ENCODE measurements around the gene NELFCD. TPM values are rescaled to one million over a fixed set of nuclear protein-coding genes. Genes with fewer than 3 reads are reported as not detected.
A peak's percentile ranks its signal among the peaks of the same experiment; 100 is the strongest.

The NELFCD gene
- total RNA-seq, 1 donor from 2014 or later: 111 TPM

DNA sequence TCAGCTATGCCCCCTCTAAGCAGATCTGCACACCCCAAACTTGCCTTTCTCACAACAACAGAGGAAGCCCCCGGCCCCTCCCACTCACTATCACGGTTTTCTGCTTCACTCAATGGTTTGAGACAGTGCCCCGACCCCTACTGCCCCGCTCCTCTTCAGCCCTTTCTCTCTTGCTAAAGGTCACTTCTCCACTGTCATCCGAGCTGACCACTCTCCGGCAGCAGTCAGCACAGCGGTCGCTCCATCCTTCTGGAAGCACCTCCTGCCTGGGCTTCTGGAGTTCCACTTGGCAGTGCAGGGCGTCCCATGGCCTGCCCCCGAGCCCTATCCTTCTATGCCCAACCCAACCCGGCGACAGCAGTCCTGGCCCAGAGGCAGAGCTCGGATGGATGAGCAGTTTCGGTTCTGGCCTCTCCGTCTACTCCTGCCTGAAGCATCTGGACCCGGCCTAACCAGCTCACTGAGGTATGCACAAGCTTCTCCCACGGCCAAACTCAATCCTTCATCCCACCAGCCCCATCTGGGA, 21.9 kb downstream of the NELFCD start:
- Mint-ChIP-seq H3K27ac (no peak overlapping the region), H3K9me3 (no peaks in the 10 kb centered on the region), H3K4me3 (ENCODE audit: low read depth) (no peak overlapping the region), H3K4me1 (ENCODE audit: low read depth) (peaks cover 30% of the 10 kb centered on the region), H3K27me3 (ENCODE audit: low read depth) (no peaks in the 10 kb centered on the region), H3K36me3 (ENCODE audit: low read depth) (peaks cover 38% of the 10 kb centered on the region)
- DNase-seq (ENCODE audit: low spot score): no peak
- intact Hi-C loops (cut with micrococcal nuclease): no loop called here

DNA sequence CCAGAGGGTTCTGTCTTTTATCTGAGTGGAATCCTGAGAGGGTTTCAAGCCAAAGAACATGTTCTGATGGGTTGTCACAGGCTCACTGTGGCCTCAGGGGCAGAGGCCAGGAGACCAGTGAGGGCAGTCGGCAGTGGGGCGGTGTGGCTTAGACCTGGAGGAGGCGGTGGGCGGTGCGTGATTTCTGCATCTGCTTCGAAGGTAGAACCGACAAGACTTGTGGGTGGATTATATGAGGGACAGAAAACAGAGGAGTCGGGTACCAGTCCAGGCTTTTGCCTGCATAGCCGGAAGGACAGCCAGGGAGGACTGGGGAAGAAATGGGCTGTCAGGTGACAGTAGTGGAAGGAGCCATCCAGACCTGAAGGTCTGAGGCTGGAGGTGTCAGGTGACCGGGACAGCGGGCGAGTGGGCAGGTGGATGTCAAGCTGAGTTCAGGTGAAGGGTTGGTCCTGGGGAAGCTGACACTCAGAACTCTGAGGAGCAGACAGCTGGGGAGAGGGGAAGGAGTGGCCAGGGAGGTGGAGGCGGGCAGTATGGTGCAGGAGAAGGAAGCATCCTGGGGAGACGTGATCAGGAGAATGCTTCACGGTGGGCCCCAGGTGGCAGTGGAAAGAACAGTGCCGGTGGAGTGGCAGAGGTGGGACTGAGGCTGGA, 22.9 kb downstream of the NELFCD start:
- peak overlapping the region; percentile 80 for H3K4me3 Mint-ChIP-seq (ENCODE audit: low read depth)
- DNase-seq (ENCODE audit: low spot score): no peak
- intact Hi-C loops (cut with micrococcal nuclease): loop anchor here (2.0 kb wide), 1 partner anchor 17 kb away; no protein-coding TSS in a partner anchor

DNA sequence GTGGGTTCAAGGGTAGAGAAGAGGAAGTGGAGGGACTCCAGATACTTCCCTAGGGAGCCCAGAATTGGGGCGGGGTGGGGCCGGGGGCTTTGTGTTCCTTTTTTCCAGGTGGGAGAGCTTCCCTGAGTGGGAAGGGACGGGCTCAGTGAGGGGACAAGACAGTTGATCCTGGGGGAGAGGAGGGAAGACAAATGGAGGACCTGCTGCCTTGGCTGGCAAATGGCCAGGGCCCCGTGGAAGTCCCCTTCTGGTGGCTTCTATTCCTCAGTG, 23.4 kb downstream of the NELFCD start:
- no peaks in the 10 kb centered on the region for H3K27me3 Mint-ChIP-seq (ENCODE audit: low read depth)
- H3K4me1 Mint-ChIP-seq (ENCODE audit: low read depth): peaks cover 30% of the 10 kb centered on the region
- H3K36me3 Mint-ChIP-seq (ENCODE audit: low read depth): peaks cover 35% of the 10 kb centered on the region
- H3K27ac Mint-ChIP-seq: peak overlapping the region; percentile 93
- intact Hi-C loops (cut with micrococcal nuclease): loop anchor here (2.0 kb wide), 1 partner anchor 18 kb away; no protein-coding TSS in a partner anchor
- H3K9me3 Mint-ChIP-seq: no peaks in the 10 kb centered on the region
- DNase-seq (ENCODE audit: low spot score): no peak
- H3K4me3 Mint-ChIP-seq (ENCODE audit: low read depth): peak overlapping the region; percentile 80

More for the DNA sequence above, 22.9 kb downstream of the NELFCD start:
- peak overlapping the region; percentile 93 for H3K27ac Mint-ChIP-seq
- H3K36me3 Mint-ChIP-seq (ENCODE audit: low read depth): peaks cover 35% of the 10 kb centered on the region
- no peaks in the 10 kb centered on the region for H3K27me3 Mint-ChIP-seq (ENCODE audit: low read depth)
- H3K9me3 Mint-ChIP-seq: no peaks in the 10 kb centered on the region
- peaks cover 30% of the 10 kb centered on the region for H3K4me1 Mint-ChIP-seq (ENCODE audit: low read depth)

DNA sequence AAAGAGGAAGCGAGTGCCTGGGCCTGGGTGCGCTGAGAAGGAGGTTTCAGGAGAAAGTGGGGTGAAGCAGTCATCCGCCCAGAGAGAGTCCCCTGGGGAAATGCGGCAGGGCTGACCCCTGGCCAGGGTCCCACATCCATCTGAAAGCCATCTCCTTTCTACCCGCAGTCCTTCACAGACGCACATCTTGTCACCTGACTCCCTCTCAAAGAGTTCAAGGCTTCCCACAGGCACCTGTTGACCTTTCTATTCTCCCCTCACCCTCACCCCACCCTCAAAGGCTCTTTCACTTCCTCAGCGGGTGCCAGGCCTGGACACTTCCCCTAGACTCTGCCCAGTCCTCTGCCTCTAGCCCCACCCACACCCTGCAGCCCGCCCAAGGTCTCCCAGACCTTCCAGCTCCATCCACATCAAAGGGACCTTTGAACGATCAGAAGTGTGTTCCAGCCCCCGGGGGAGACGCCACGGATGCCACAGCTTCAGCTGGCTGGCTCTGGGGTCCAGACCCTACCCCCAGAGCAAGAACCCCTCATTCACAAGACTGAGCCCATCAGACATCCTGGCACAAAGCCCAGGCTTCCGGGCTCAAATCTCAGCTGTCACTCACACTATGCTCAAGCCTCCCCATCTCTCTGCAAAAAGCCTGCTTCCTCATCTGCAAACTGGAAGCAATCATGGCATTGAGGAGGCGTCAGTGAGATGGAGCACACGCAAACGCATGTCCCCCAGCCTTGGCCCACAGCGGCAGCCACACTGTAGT, 23.9 kb downstream of the NELFCD start:
- Mint-ChIP-seq H3K27ac (peak overlapping the region; percentile 93), H3K36me3 (ENCODE audit: low read depth) (peaks cover 35% of the 10 kb centered on the region), H3K4me1 (ENCODE audit: low read depth) (peaks cover 32% of the 10 kb centered on the region), H3K9me3 (no peaks in the 10 kb centered on the region), H3K4me3 (ENCODE audit: low read depth) (peak overlapping the region; percentile 80), H3K27me3 (ENCODE audit: low read depth) (no peaks in the 10 kb centered on the region)
- intact Hi-C loops (cut with micrococcal nuclease): loop anchor here (2.0 to 5.0 kb wide), 2 partner anchors 18 to 37 kb away; partner anchors contain the start of gene PRELID3B
- no peak for DNase-seq (ENCODE audit: low spot score)

DNA sequence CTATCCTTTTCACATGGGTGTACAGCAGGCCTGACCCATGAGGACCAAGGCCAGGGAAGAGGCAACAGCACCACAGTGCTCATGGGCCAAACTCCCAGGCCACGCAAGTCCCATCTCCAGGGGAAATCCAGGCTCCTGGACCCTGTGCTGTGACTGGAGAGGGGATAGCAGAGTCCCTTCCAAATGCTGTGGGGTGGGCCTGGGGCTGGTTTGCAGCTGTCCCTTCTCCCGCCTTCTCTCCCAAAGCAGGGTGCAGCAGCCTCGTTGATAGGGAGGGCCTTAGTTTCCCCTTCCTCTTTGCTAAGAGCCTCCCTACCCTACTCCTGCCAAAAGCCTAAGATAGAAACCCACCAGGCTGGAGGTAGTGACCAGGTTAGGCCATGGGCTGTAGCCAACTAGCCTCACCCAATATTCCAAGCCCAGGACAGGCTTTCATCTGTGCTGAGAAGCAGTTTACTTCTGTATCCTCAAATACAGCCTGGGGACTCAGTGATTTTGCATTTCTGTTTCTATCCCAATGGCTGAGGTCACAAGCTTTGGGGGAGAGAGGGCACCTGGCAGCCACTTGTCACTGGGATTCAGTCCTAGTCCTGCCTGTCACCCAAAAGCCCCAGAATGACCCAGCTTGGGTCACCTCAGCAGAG, 24.6 kb downstream of the NELFCD start:
- DNase-seq (ENCODE audit: low spot score): no peak
- H3K27me3 Mint-ChIP-seq (ENCODE audit: low read depth): no peaks in the 10 kb centered on the region
- H3K4me1 Mint-ChIP-seq (ENCODE audit: low read depth): peaks cover 35% of the 10 kb centered on the region
- peak overlapping the region; percentile 93 for H3K27ac Mint-ChIP-seq
- peak overlapping the region; percentile 80 for H3K4me3 Mint-ChIP-seq (ENCODE audit: low read depth)
- H3K9me3 Mint-ChIP-seq: no peaks in the 10 kb centered on the region
- H3K36me3 Mint-ChIP-seq (ENCODE audit: low read depth): peaks cover 32% of the 10 kb centered on the region
- intact Hi-C loops (cut with micrococcal nuclease): loop anchor here (2.0 to 5.0 kb wide), 2 partner anchors 19 to 37 kb away; partner anchors contain the start of gene PRELID3B

DNA sequence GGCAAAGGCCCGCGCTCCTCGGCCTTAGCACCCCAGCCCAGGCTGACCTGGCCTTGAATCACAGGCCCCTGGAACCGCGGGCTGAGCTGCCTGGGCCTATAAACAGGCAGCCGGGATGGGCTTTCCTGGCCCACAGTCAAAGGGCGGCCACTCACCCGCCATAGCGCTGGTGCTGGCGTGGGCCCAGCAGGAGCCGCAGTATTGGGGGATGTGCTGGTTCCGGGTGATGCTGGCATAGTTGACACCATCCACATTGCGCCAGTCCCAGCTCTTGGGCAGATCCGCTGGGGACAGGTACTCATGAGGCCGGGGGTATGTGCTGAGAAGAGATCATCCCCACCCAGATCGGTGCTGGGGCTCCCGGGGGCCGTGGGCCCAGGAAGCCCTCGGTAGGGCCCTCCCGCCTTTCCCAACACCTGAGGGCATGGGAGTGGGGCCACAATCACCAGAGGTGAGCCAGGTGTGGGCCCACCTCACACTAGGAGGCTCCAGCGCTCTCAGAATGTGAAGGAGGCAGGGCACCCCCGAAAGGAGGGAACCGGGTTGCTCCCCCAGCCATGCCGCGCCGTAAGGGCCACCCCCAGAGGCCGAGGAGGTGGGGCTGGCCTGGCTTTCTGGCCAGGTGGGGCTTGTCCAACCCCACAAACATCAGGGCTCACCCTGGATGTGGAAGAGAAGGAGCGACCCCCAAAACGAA, 25.3 kb downstream of the NELFCD start:
- Mint-ChIP-seq H3K27ac (peak overlapping the region; percentile 93), H3K9me3 (no peaks in the 10 kb centered on the region), H3K36me3 (ENCODE audit: low read depth) (peaks cover 32% of the 10 kb centered on the region), H3K4me1 (ENCODE audit: low read depth) (peaks cover 35% of the 10 kb centered on the region), H3K4me3 (ENCODE audit: low read depth) (peak overlapping the region; percentile 80), H3K27me3 (ENCODE audit: low read depth) (no peaks in the 10 kb centered on the region)
- DNase-seq (ENCODE audit: low spot score): no peak
- intact Hi-C loops (cut with micrococcal nuclease): loop anchor here (5.0 kb wide), 1 partner anchor 36 kb away; the partner anchor contains the start of gene PRELID3B

DNA sequence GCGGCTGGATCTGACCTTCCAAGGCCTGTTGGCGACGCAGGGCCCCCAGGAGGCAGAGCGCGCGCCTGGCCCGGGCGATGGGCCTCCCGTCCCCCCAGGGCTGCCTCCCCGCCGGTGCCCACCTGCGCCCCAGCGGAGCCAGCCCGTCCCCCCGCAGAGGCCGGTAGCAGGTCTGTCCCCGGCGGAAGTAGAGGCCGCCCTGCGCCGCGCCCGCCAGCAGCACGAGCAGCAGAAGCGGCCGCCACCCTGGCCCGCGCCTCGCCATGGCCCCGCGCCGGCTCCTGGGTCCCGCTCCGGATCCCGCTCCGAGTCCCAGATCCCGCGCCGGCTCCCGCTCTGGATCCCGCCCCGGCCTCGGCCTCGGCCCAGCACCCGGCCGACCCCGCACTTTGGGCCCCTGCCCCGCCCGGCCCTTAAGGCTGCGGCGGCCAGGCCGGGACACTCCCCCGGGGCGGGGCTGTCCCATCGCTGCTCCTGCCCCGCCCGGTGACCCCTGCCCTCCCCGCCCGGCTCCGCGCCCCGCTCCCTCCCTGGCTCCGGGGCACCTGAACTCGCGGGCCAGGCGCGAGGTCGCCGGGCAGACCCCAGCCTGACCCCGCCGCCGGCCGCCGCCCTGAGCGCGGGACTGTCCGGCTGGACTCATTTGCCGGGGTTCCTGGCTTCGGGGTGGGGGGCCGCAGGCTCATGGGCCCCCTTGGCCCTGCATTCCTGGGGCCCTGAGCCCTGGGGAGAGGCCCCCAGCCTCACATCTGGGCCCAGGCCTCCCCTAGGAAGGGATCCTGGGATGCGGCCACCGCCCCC, 26.0 kb downstream of the NELFCD start, which contains the start of gene CTSZ:
Gene CTSZ, minus strand, starts transcription at position 391 of the 801 bp plus-strand sequence. Its CDS starts 126 bp downstream, at position 265.
- Mint-ChIP-seq H3K9me3 (no peaks in the 10 kb centered on the region), H3K27ac (peak within 1 kb of the TSS; percentile 93), H3K27me3 (ENCODE audit: low read depth) (no peaks in the 10 kb centered on the region), H3K36me3 (ENCODE audit: low read depth) (peaks cover 27% of the 10 kb centered on the region), H3K4me1 (ENCODE audit: low read depth) (peaks cover 43% of the 10 kb centered on the region), H3K4me3 (ENCODE audit: low read depth) (peak within 1 kb of the TSS; percentile 81)
- peak; percentile 39 for DNase-seq (ENCODE audit: low spot score)
- intact Hi-C loops (cut with micrococcal nuclease): loop anchor here (5.0 kb wide), 1 partner anchor 35 kb away; the partner anchor contains the start of gene PRELID3B

DNA sequence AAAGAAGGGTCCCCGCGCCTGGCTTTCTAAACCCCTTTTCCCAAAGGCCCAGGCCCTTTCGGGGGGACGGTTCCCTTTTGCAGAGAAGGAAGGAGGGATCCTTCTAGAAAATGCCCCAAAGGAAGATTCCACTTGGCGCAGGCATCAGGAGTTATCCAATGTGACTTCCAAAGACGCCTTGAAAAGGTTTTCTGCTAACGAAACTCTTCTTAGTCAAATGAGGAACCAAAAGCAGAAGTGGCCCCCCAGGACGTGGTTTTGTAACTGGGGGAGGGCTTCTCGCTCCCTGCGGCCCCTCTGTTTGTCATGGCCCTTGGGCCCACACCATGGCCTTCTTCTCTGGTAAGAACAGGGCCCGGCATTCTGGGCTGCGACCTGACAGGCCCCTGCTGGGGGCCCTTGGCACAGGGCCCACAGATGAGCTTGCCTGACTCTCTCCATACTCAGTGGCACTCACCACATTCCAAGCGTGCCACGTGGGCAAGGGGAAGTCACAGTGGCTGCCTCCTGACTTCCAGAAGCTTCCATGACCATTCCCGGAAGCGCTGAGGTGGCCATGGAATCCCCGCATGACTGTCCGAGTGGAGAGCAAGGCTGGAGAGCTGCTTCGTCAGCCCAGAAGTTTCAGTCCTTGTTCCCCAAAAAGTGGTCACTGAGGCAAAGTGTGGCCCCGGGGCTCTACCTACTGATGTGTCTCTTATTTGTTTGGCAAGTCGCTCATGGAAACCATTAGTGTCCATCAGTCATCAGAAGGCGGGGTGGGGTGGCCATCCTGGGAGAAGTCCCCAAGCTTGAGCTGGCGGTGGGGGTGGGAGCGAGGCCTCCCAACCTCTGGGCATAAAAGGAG, 26.8 kb downstream of the NELFCD start:
- Mint-ChIP-seq H3K4me3 (ENCODE audit: low read depth) (peak overlapping the region; percentile 81), H3K4me1 (ENCODE audit: low read depth) (peaks cover 49% of the 10 kb centered on the region), H3K27ac (peak overlapping the region; percentile 79), H3K36me3 (ENCODE audit: low read depth) (peaks cover 20% of the 10 kb centered on the region), H3K27me3 (ENCODE audit: low read depth) (no peaks in the 10 kb centered on the region), H3K9me3 (no peaks in the 10 kb centered on the region)
- intact Hi-C loops (cut with micrococcal nuclease): loop anchor here (5.0 kb wide), 1 partner anchor 34 kb away; the partner anchor contains the start of gene PRELID3B
- DNase-seq (ENCODE audit: low spot score): no peak

DNA sequence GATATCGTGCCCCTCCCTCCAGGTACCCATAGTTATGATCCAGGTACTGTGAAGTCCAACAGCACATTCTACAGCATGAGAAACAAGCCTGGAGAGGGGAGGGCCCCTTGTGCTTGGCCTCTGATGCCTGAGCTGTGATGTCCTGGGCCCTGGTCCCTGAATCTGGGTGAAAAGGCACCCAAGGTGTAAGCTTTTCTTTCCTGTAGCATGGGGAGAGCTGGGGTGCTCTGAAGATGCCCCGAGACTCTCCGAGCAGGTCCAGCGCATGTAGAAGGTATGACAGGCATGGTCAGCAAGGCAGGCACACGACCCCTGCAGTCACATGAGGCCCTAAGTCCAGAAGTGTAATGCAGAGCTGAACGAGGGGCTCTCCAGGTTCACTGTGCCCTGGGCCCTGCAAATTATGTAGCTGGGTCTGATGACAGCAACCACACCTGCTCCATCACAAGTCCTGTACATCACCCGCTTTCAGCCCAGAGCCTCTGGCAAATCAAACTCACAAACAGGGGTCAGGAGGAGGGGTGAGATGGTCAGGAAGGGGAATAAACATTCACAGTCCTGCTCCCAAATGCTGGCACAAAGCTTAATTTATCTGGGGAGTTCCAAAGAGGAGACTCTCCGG, 27.8 kb downstream of the NELFCD start:
- intact Hi-C loops (cut with micrococcal nuclease): loop anchor here (5.0 kb wide), 1 partner anchor 33 kb away; the partner anchor contains the start of gene PRELID3B
- DNase-seq (ENCODE audit: low spot score): no peak
- Mint-ChIP-seq H3K27ac (no peak overlapping the region), H3K27me3 (ENCODE audit: low read depth) (no peaks in the 10 kb centered on the region), H3K36me3 (ENCODE audit: low read depth) (peaks cover 12% of the 10 kb centered on the region), H3K9me3 (no peaks in the 10 kb centered on the region), H3K4me3 (ENCODE audit: low read depth) (no peak overlapping the region), H3K4me1 (ENCODE audit: low read depth) (peaks cover 52% of the 10 kb centered on the region)

DNA sequence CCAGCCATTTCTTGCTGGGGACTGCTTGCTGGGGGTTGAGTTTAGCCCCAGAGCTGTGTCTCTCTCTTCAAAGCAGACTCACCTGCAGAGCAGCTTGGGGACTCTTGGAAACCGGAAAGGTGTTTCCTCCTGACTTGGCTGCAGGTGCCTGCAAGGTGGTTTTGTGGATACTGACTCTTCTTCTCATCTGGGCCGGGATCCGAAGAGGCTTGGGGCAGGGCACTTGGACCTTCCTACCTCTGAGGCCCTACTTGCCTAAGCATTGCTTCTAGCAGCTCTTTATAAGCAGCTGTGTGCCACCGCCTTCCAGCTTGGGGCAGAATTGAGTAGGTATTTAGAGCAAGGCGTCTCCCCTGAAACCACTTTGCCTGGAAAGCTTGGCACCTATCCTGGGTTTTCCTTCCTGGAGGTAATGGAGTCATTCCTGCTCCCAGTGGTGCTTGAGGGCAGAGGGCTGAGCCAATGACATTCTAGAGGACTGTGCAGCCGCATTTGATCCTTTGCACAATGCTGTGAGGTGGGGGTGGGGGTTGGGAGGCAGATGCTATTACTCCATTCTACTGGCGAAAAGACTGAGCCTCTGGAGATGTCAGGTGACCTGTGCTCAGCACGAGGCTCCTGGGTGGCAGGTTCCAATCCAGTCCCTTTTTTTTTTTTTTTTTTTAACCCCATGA, 29.4 kb downstream of the NELFCD start:
- Mint-ChIP-seq H3K4me3 (ENCODE audit: low read depth) (no peak overlapping the region), H3K27ac (no peak overlapping the region), H3K4me1 (ENCODE audit: low read depth) (peaks cover 47% of the 10 kb centered on the region), H3K9me3 (no peaks in the 10 kb centered on the region), H3K27me3 (ENCODE audit: low read depth) (no peaks in the 10 kb centered on the region), H3K36me3 (ENCODE audit: low read depth) (no peaks in the 10 kb centered on the region)
- intact Hi-C loops (cut with micrococcal nuclease): no loop called here
- DNase-seq (ENCODE audit: low spot score): no peak

Data from activated T-helper 2 cell treated with anti-CD3 and anti-CD28 coated beads, Interferon-gamma antibody, Interleukin-2, Interleukin-4, amounts not matched to agents 10 μg/mL and 5 μg/mL and 100 μg/mL, durations not matched to agents 14 hours and 24 hours and 36 hours (primary cell).